Smooth muscle cell (in vitro differentiated cells): ENCODE measurements around the gene CPOX. TPM values are rescaled to one million over a fixed set of nuclear protein-coding genes. Genes with fewer than 3 reads are reported as not detected.

Experiments used
- DNase-seq: peaks from one replicate; lab custom pipeline; 2025; ENCODE audit not compliant: unreplicated experiment; lab: John Stamatoyannopoulos, UW
- H2AFZ ChIP-seq: fragments of 200-600 bp; sonication (generic); 2 replicates; pipeline ENCODE4 v1.6.0; 2016; ENCODE audit warnings: antibody characterized with exemption, low read depth, mild to moderate bottlenecking
- H3F3A ChIP-seq: fragments of 200-600 bp; sonication (generic); 2 replicates; pipeline ENCODE4 v1.6.0; 2017; ENCODE audit warnings: antibody characterized with exemption, low read depth
- H3K27ac ChIP-seq: fragments of 200-600 bp; sonication (generic); 2 replicates; pipeline ENCODE4 v1.5.1; 2016; ENCODE audit warnings: low read depth, mild to moderate bottlenecking
- H3K27me3 ChIP-seq: fragments of 200-600 bp; sonication (generic); 2 replicates; pipeline ENCODE4 v1.6.1; 2016; ENCODE audit warnings: low read depth, mild to moderate bottlenecking
- H3K36me3 ChIP-seq: fragments of 200-600 bp; sonication (generic); 2 replicates; pipeline ENCODE4 v1.5.1; 2016; ENCODE audit warnings: low read depth
- H3K4me1 ChIP-seq: fragments of 200-600 bp; sonication (generic); 2 replicates; pipeline ENCODE4 v1.5.1; 2016; ENCODE audit warnings: low read depth
- H3K4me2 ChIP-seq: fragments of 200-600 bp; sonication (generic); 2 replicates; pipeline ENCODE4 v1.6.0; 2016; ENCODE audit warnings: mild to moderate bottlenecking
- H3K4me3 ChIP-seq: fragments of 200-600 bp; sonication (generic); 2 replicates; pipeline ENCODE4 v1.5.1; 2016; ENCODE audit warnings: mild to moderate bottlenecking
- H3K79me2 ChIP-seq: fragments of 200-600 bp; sonication (generic); 2 replicates; pipeline ENCODE4 v1.6.0; 2016; ENCODE audit warnings: low read depth, mild to moderate bottlenecking
- H3K9ac ChIP-seq: fragments of 200-600 bp; sonication (generic); 2 replicates; pipeline ENCODE4 v1.6.0; 2016; ENCODE audit warnings: low read depth
- H3K9me3 ChIP-seq: fragments of 200-600 bp; sonication (generic); replicated peaks from 2 replicates; pipeline ENCODE4 v1.5.1; 2016; ENCODE audit warnings: low read depth
- H4K20me1 ChIP-seq: fragments of 200-600 bp; sonication (generic); 2 replicates; pipeline ENCODE4 v1.6.0; 2016; ENCODE audit warnings: low read depth
- CTCF ChIP-seq: fragments of 200-600 bp; sonication (generic); IDR thresholded peaks from 2 replicates; pipeline ENCODE4 v1.5.1; 2017; ENCODE audit warnings: borderline replicate concordance, mild to moderate bottlenecking, antibody characterized with exemption; ENCODE audit not compliant: insufficient read depth, poor library complexity, severe bottlenecking
- WGBS: methylation state at CpG from one replicate; pipeline ENCODE4 v1.1.7; 2016; ENCODE audit warnings: low lambda C conversion rate; 5-methylcytosine and 5-hydroxymethylcytosine counted together
- polyA plus RNA-seq: library from polyadenylated mRNA; unstranded; fragments of >200 nt; fragmentation: Nextera tagmentation; extraction: Ambion mirVana; gene quantifications from 2 replicates; pipeline ENCODE4 v1.2.1, GENCODE V29; 2016
- total RNA-seq: library from RNA; depleted of rRNA; stranded (reverse); fragments of >200 nt; gene quantifications from 2 replicates; pipeline ENCODE4 v1.2.3, GENCODE V29; 2014

Gene CPOX
- total and polyA plus RNA-seq, 2 experiments from 2014 or later, result 19.3 to 44.8 TPM

GRCh38 chr3:98573181-98573728 lies 20.2 kb downstream of the CPOX start:
- TF ChIP-seq CTCF, result peak; percentile 49
- no peak overlapping the region for H3K4me3 ChIP-seq
- H2AFZ ChIP-seq, result no peak overlapping the region
- H3K79me2 ChIP-seq, result no peaks in the 10 kb centered on the region
- no peaks in the 10 kb centered on the region for H3K9me3 ChIP-seq
- peak overlapping the region; percentile 51 for H3K4me2 ChIP-seq
- H3K27me3 ChIP-seq, result no peaks in the 10 kb centered on the region
- no peaks in the 10 kb centered on the region for H3K36me3 ChIP-seq
- H3K4me1 ChIP-seq, result no peaks in the 10 kb centered on the region
- no peak overlapping the region for H3K9ac ChIP-seq
- peaks cover 6% of the 10 kb centered on the region for H3F3A ChIP-seq
- H3K27ac ChIP-seq, result no peak overlapping the region
- no peaks in the 10 kb centered on the region for H4K20me1 ChIP-seq
- no peak for DNase-seq
- 48% methylated on average over 2 of the region's 2 CpGs for WGBS

GRCh38 chr3:98568402-98568801 lies 25.0 kb downstream of the CPOX start:
- H3F3A ChIP-seq, result no peaks in the 10 kb centered on the region
- WGBS, result 91% methylated on average over 3 of the region's 3 CpGs
- no peak overlapping the region for H3K4me3 ChIP-seq

GRCh38 chr3:98567666-98568270 lies 25.6 kb downstream of the CPOX start:
- Histone ChIP-seq H3K36me3 (no peaks in the 10 kb centered on the region), H3K9me3 (no peaks in the 10 kb centered on the region), H3K4me2 (no peak overlapping the region), H3K27ac (no peak overlapping the region), H3K4me1 (peaks cover 6% of the 10 kb centered on the region), H3K4me3 (no peak overlapping the region), H3K27me3 (no peaks in the 10 kb centered on the region), H3F3A (no peaks in the 10 kb centered on the region), H3K9ac (no peak overlapping the region), H3K79me2 (no peaks in the 10 kb centered on the region), H4K20me1 (no peaks in the 10 kb centered on the region), H2AFZ (no peak overlapping the region)
- 88% methylated on average over 2 of the region's 2 CpGs for WGBS
- no peak for TF ChIP-seq CTCF
- no peak for DNase-seq

More at GRCh38 chr3:98568402-98568801, 25.0 kb downstream of the CPOX start:
- Histone ChIP-seq H3K27ac (no peak overlapping the region), H3K9ac (no peak overlapping the region), H3K4me2 (no peak overlapping the region), H3K36me3 (no peaks in the 10 kb centered on the region), H3K4me1 (peaks cover 6% of the 10 kb centered on the region), H4K20me1 (no peaks in the 10 kb centered on the region), H3K9me3 (no peaks in the 10 kb centered on the region), H3K27me3 (no peaks in the 10 kb centered on the region), H3K79me2 (no peaks in the 10 kb centered on the region), H2AFZ (no peak overlapping the region)
- no peak for TF ChIP-seq CTCF
- no peak for DNase-seq

GRCh38 chr3:98565843-98566242 lies 27.6 kb downstream of the CPOX start:
- Histone ChIP-seq H3K27ac (peak overlapping the region; percentile 67), H3K4me2 (no peak overlapping the region), H3K4me3 (no peak overlapping the region), H3K9me3 (no peaks in the 10 kb centered on the region), H3K79me2 (no peaks in the 10 kb centered on the region), H3K36me3 (no peaks in the 10 kb centered on the region), H3K9ac (no peak overlapping the region), H3F3A (no peaks in the 10 kb centered on the region), H3K4me1 (peaks cover 6% of the 10 kb centered on the region), H4K20me1 (no peaks in the 10 kb centered on the region), H3K27me3 (no peaks in the 10 kb centered on the region), H2AFZ (peak overlapping the region; percentile 11)
- 62% methylated on average over 6 of the region's 6 CpGs for WGBS
- TF ChIP-seq CTCF, result no peak
- no peak for DNase-seq
